Measurements from ENCODE around the gene MTFMT.
"Not testable (repeated sequence)": the region's sequence is repeated elsewhere in the genome, so short reads cannot be mapped to it uniquely, and the experiment has no call there.

Gene MTFMT

DNA sequence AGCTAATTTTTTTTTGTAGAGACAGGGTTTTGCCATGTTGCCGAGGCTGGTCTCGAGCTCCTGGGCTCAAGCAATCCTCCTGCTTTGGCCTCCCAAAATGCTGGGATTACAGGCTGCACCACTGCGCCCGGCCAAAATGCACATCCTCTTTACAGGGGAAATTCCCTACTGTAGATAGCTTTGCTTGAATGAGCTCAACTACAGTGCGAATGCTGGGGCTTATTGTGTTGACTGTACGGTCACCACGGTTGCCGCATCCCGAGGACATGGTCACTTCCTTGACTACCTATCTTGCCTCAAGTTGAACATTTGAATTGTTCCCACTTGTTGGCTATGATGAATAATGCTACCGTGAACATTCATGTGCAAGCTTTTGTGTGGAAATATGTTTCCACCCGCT is 5.3 kb upstream of the MTFMT start:
- DNase-seq, result no peak

DNA sequence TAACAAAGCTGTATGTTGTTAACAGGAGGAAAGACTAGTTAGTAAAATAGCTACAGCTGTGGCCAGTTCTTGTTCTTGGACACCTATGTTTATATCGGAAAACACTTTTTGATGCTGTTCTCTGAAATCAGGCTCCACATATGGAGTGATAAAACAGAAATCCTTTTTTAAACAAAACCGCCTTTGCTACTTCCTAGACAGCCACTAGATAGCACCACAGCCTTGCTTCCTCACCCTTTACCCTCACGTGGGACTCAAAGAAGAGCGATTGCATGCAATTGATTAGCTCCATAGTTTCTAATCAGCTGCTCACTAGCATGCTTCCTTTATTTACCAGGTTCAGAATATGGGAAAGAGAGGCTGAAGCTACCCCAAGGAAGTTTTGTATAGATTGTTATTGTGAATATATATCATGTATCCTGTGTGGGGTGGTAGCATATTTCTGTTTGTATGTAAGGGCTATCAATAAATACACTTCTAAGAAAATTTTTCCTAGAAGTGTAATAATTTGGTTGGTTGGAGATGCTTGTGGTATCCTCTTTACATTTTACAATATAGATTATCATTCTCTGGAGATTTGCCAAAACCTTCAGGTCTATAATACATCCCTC is 4.3 kb upstream of the MTFMT start:
- peak; percentile 58 for DNase-seq

GRCh38 chr15:65032801-65033537 is 3.5 kb upstream of the MTFMT start:
- peak; percentile 71 for DNase-seq

DNA sequence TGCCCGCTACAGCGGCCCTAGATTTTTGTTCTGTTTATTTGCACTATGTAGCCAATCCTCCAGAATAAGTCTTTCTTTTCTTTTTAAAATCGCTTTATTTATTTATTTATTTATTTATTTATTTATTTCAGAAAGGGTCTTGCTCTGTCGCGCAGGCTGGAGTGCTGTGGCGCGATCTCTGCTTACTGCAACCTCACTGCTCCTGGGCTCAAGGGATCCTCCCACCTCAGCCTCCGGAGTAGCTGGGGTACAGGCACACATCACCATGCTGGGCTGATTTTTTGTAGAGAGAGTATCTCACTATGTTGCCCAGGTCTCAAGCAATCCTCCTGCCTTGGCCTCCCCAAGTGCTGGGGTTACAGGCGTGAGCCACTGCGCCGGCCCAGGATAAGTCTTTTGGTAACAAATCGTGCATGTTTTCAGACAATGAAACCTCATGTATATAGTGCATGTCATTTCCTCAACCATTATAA is 333 bp upstream of the MTFMT start:
- no peak for DNase-seq

GRCh38 chr15:65028338-65028737 is 1.1 kb downstream of the MTFMT start:
- no peak for DNase-seq

DNA sequence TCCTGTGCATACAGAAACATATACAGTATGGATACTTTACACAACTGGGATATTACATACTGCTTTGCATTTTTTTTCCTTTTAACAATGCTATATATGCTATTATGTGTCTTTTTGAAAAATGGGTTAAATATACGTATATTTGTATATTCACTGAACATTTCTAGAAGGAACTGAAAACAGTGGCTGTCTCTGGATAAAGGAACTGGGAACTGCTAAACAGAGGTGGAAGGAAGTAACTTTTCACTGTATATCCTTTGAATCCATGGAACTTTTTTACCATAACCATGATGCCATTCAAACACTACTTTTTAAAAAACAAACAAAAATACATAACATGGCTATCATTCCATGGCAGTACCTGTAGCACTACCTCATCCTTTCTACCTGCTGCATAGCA is 1.8 kb downstream of the MTFMT start:
- DNase-seq, result peak; percentile 43

- DNase-seq, result no peak
Observed at GRCh38 chr15:65026756-65027155, 2.7 kb downstream of the MTFMT start.

GRCh38 chr15:65021488-65021887 is 8.0 kb downstream of the MTFMT start:
- no peak for DNase-seq

DNA sequence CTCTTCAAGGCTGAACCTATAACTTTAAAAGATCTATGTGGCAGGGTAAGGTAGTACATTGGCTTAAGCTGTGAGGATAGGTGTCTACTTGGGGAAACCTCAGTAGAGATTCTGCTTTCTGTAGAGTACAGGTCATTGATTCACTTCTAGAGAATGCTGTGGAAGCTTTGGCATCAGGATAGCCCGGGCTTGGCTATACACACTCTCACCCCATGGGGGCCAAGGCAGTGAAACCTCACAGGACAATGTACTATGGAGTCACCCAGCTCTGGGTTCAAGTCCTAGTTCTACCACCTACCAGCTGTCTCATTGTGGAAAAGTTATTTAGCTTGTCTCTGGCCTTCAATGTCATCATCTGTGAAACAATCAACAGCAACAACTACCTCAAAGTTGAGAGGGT is 9.0 kb downstream of the MTFMT start:
- DNase-seq, result no peak

DNA sequence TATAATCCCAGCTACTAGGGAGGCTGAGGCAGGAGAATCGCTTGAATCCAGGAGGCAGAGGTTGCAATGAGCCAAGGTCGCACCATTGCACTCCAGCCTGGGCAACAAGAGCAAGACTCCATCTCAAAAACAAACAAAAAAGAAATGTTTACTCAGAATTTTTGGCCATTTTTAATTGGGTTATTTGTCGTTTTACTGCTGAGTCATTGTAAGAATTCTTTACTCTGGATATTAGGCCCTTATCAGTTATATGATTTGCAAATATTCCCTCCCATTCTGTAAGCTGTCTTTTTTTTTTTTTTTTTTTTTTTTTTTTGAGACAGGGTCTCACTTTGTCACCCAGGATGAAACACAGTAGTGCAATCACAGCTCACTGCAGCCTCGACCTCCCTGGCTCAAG is 18.2 kb downstream of the MTFMT start:
- DNase-seq, result not testable (repeated sequence)

DNA sequence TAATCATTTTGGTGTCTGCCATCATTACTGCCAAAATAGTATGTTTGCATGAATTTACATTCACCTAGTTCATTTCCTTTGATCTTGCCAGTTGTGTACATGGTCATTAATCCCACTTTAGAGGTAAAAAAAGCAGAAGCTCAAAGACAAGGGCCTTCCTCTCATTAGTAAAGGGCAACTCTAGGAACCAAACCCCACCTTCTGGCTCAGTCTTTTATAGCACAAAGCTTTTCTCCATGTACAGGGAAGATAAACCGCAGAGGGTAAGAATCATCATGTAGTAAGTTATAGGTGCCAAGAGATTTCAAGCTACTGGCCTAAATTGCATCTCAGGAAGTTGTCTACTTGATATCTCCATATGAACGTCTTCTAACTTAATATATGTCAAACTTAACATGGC is 20.5 kb downstream of the MTFMT start:
- peak; percentile 30 for DNase-seq

DNA sequence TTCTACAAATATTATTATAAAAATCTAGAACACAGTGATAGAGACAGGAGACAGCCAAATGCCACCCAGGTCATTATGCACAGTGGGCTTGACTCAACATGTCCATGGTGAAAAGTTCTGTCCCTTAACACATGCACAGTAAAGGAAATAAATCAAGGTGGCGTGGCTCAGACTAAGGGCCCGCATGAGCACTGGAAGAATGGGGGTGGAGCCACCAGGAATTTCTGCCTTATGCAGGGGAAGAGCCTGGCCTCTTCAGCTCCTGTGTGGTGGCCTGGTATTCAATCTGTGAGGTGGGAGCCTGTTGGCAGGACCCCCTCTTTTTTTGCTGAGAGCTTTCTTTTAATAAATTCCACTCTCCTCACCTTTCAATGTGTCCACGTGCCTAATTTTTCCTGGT is 22.6 kb downstream of the MTFMT start:
- DNase-seq, result no peak

DNA sequence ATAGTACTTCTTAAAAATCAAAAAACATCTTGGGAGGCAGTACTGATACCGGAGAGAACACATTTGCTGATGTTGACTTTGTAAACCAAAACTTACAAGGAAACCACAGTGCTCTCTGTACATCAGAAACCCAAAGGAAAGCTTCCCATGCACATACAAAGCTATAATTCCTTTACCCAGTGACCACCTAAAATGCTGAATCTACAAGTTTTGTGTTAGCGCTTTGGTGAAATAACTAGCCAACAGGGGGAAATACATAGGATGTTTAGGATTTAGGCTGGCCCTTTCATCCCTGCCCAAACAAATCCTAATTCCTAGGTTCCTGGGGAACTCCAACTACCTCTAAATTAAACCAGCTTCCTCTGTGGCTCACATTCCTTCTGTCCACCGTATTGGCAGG is 24.4 kb downstream of the MTFMT start:
- no peak for DNase-seq

DNA sequence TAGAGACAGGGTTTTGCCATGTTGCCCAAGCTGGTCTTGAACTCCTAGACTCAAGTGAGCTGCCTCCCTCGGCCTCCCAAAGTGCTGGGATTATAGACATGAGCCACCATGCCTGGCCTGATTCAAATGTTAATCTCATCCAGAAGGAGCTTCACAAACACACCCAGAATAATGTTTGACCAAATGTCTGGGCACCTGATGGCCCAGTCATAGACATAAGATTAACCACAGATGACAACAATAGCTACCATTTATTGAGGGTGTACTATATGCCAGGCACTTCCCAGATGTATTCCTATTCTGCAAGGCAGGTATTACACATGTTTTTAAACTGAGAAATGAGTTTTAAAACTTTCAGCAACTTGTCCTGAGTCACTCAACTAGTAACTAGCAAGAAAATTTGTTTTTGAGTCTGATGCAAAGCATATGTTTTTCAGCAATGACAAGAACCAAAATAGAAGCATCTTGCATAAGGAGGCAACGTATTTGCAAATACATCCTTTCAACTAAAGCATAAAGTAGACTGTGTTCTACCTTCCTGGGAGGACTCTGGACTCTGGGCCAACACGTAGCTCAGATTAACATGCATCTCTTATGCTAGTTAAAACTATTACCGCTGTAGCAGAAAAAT is 31.6 kb downstream of the MTFMT start:
- no peak for DNase-seq

DNA sequence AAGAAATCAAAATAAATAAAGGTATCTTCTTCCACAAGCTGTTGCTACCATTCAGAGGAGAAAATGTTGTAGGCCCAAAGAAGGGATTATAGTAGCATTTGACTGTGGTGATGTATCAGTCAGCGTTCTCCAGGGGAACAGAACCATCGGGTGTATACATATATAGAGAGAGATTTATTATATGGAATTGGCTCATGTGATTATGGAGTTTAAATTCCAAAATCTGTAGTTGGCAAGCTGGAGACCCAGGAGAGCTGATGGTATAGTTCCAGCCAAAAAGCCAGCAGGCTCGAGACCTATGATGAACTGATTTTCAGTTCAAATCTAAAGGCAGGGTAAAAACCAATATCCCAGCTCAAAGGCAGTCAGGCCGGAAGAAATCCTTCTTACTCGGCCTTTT is 32.4 kb downstream of the MTFMT start:
- no peak for DNase-seq

DNA sequence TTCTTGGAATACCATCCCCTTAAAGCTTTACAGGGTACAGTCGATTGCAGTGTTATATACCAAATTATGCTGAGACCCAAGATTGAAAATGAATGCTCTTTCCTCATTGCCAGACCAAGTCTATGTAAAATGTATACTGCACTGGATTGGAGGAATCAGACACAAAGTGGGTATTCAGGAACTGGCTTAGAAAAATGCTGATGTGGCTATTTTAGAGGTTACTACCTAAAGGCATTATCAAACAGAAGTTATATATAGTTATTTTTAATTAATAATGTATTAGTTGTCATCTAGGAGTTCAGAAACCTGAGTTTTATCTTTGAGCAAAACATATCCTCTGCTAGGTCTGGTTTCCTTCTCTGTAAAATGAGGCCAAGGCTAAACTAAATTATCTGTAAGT is 36.1 kb downstream of the MTFMT start:
- DNase-seq, result no peak

- DNase-seq, result no peak
Observed at GRCh38 chr15:64991536-64992135, 37.8 kb downstream of the MTFMT start.

DNA sequence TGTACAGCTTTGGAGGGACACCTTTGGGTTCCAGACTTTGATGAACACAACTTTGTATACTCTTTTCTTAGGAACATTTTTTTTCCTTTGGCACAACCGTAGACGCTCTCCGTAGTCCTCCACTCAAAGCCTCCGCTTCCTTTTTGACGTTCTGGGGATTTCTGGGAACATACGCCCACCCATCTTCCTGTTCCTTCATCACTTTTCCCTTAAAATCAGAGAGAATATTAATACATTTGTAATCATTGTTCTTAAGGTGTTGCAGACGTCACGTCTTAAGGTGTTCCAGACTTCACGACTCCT is 39.3 kb downstream of the MTFMT start:
- no peak for DNase-seq

GRCh38 chr15:64989416-64990167 is 39.8 kb downstream of the MTFMT start, which contains the start of gene SPG21:
SPG21 (minus strand) TSS chr15:64989914; CDS start chr15:64983569, 6,345 bp downstream.
- DNase-seq, result peak; percentile 97

- DNase-seq, result no peak
Observed at GRCh38 chr15:64987136-64987535, 42.3 kb downstream of the MTFMT start.

GRCh38 chr15:64985366-64986033 is 43.9 kb downstream of the MTFMT start:
- DNase-seq, result peak; percentile 82

DNA sequence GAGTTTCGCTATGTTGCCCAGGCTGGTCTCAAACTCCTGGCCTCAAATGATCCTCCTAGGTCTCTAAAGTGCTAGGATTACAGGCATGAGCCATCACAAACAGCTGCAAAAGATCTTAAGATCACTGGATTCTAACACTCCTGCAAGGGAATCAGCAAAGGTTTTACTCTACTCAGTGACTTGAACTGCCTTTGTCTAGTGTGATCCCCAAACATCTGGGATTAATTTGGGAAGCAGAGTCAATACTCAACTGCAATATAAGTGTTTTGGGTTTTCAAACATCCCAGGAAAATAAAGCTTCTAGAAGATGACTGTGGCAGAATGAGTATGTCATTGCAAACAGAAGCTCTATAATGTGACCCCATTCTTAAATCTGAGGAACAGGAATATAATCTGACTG is 47.0 kb downstream of the MTFMT start:
- DNase-seq, result no peak

Data from suppressor macrophage treated with lipopolysaccharide for 4 hours (primary cell).